HG03442 (cell line): ENCODE results near the gene GRID2.
"Not testable (repeated sequence)": the region's sequence is repeated elsewhere in the genome, so short reads cannot be mapped to it uniquely, and the experiment has no call there.

ENCODE experiments used
- ATAC-seq: cut with Tn5 transposase; IDR thresholded peaks from one replicate; pipeline ENCODE4 v1.9.1; 2021; ENCODE audit warnings: mild to moderate bottlenecking, moderate library complexity; ENCODE audit not compliant: unreplicated experiment

GRID2 gene

GRCh38 chr4:92433272-92433758 is 129.5 kb downstream of the GRID2 start:
- ATAC-seq, result no peak

DNA sequence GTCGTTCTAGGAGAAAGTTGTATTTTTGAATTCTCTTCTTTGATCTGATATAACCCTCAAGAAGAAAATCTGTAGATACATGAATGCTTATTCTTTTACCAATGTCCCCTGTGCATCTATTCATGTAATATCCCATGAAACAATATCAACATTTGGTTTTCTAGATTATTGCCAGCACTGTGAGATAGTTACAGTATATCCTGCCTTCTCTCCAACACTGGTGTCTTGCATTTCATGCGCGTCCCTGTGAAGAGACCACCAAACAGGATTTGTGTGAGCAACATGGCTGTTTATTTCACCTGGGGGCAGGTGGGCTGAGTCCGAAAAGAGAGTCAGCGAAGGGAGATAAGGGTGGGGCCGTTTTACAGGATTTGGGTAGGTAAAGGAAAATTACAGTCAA is 135.0 kb downstream of the GRID2 start:
- ATAC-seq, result not testable (repeated sequence)

DNA sequence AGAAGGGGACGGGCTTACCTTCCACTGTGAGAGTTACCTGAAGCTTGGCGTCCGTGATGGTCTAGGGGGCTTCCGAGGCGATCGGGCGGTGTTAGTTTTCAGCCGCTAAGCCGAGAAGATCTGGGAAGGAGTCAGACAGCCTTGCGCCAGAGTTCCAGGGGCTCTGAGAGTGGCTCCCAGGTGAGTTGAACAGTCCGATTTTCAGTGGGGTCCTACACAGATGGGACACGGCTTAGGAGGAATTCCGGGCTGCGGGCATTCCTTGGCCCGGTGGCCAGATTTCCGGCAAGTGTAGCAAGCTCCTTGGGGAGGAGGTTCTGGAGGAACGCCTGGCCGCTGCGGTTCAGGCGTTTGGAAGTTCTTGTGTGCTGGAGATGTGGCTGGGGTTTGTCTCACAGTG is 138.4 kb downstream of the GRID2 start:
- not testable (repeated sequence) for ATAC-seq

DNA sequence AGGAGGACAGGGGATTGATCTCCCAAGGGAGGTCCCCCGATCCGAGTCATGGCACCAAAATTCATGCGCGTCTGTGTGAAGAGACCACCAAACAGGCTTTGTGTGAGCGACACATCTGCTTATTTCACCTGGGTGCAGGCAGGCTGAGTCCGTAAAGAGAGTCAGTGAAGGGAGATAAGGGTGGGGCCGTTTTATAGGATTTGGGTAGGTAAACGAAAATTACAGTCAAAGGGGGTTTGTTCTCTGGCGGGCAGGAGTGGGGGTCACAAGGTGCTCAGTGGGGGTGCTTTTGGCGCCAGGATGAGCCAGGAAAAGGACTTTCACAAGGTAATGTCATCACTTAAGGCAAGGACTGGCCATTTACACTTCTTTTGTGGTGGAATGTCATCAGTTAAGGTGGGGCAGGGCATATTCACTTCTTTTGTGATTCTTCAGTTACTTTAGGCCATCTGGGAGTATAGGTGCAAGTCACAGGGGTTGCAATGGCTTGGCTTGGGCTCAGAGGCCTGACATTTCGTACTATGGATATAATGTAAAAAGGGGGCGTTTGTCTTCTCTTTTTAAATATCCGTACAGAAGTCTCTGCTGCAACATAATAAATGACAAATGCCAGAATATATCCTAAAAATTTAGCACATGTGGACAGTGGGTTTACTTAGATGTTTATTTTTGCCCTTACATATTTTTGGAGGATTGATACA is 140.5 kb downstream of the GRID2 start:
- not testable (repeated sequence) for ATAC-seq

DNA sequence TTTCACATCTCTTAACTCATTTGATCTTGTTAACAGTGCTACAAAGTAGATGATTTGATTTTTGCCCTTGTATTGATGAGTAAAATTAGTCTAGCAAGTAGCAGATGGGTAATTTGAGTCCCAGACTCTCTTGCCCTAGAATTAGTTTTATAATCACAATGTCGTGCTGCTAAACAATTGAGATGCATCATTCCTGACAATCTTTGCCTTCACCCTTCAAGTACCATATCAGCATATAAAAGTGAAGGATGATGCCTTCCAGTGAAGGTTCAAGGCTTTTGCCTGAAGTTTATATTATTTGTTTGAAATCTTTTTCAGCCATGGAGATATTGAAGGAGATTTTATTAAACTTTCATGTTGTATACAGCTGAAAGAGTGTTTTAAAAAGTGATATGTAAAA is 141.4 kb downstream of the GRID2 start:
- ATAC-seq, result no peak

GRCh38 chr4:92447255-92447905 is 143.6 kb downstream of the GRID2 start:
- no peak for ATAC-seq

DNA sequence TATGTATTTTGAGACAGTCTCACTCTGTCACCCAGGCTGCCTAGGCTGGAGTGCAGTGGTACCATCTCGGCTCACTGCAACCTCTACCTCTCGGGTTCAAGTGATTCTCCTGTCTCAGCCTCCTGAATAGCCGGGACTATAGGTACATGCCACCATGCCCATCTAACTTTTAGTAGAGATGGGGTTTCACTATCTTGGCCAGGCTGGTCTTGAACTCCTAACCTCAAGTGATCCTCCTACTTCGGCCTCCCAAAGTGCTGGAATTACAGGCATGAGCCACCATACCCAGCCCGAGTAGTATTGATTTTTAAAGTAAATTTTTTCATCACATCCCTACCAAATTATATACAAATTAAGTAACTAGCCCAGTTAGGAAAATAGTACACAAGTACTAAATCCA is 144.4 kb downstream of the GRID2 start:
- ATAC-seq, result not testable (repeated sequence)

DNA sequence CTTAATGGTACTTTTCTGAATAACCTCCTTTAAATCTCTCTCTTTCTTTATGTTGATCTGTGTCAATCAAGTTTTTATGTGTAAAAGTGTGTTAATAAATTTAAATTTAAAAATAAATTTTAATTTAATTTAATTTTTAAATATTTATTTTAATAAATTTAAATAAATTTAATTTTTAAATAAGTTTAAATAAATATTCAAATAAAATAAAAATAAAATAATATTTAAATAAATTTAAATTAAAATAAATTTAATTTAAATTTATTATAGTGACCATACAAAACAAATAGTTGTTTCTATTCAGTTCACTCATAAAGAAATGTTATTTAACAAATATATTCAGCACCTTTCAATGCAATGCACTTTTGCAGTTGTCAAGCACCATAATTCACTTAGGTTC is 146.9 kb downstream of the GRID2 start:
- no peak for ATAC-seq

- no peak for ATAC-seq
Observed at GRCh38 chr4:92451782-92452181, 148.0 kb downstream of the GRID2 start.

DNA sequence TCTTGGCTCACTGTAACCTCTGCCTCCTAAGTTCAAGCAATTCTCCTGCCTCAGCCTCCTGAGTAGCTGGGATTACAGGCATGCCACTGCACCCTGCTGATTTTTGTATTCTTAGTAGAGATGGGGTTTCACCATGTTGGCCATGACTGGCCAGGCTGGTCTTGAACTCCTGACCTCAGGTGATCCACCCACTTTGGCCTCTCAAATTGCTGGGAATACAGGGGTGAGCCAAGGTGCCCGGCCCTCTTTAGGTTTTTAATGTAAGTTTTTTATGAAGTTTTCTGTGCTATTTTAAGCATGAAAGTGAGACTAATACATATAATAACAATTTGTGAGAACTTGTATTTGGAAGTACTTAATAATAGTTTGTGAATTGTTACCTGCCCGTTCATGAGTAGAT is 148.6 kb downstream of the GRID2 start:
- ATAC-seq, result not testable (repeated sequence)

GRCh38 chr4:92455329-92455839 is 151.6 kb downstream of the GRID2 start:
- ATAC-seq, result no peak

GRCh38 chr4:92455951-92456350 is 152.2 kb downstream of the GRID2 start:
- ATAC-seq, result no peak

DNA sequence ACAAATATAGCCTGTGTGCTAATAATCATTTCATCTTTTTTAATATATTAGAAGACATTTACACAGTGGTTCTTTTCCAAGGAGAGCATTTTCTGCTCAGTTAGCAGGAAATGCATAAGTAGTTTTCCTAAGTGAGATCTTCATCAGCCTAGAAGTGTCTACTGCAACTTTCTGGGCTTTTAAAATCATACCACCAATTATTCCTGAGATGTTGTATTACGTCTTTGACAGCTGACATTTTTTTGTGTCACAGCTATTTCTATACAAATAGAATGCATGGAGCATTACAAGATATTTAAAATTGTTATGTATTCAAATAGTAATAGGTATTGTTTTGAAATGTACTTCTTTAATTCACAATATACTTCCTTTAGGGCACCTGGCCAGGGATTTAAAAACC is 158.0 kb downstream of the GRID2 start:
- ATAC-seq, result no peak

- ATAC-seq, result no peak
Observed at GRCh38 chr4:92477298-92477697, 173.5 kb downstream of the GRID2 start.

- ATAC-seq, result no peak
Observed at GRCh38 chr4:92483341-92483740, 179.6 kb downstream of the GRID2 start.

- ATAC-seq, result no peak
Observed at GRCh38 chr4:92488496-92488895, 184.7 kb downstream of the GRID2 start.

GRCh38 chr4:92497141-92497540 is 193.4 kb downstream of the GRID2 start:
- no peak for ATAC-seq

- ATAC-seq, result no peak
Observed at GRCh38 chr4:92501456-92501855, 197.7 kb downstream of the GRID2 start.

GRCh38 chr4:92506933-92507332 is 203.2 kb downstream of the GRID2 start:
- no peak for ATAC-seq

GRCh38 chr4:92514627-92515026 is 210.9 kb downstream of the GRID2 start:
- ATAC-seq, result no peak

DNA sequence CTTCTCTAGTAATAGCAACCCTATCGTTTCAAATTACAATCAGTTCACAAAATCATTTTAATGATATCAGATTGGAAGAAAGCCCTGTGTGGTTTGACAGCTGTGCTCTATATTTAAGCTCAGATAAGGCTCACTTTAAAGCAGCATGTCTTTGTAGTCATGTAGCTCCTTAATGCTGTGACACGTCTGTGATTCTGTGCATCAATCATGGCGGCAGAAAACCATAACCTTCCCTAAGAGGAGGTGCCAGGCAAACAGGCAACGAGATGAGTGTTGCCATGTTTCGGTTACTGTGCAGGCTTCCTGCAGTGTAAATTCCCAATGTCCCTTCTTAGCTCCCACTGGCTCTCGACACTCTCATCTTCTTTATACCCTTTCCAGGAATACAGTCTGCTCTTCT is 212.7 kb downstream of the GRID2 start:
- ATAC-seq, result no peak

GRCh38 chr4:92519727-92520126 is 216.0 kb downstream of the GRID2 start:
- ATAC-seq, result no peak
